GM18502 (cell line): ENCODE data around the gene EPB41L4B.

Experiments
- ATAC-seq: cut with Tn5 transposase; IDR thresholded peaks from one replicate; pipeline ENCODE4 v1.9.1; 2021; ENCODE audit warnings: mild to moderate bottlenecking; ENCODE audit not compliant: unreplicated experiment, poor library complexity

The EPB41L4B gene

DNA sequence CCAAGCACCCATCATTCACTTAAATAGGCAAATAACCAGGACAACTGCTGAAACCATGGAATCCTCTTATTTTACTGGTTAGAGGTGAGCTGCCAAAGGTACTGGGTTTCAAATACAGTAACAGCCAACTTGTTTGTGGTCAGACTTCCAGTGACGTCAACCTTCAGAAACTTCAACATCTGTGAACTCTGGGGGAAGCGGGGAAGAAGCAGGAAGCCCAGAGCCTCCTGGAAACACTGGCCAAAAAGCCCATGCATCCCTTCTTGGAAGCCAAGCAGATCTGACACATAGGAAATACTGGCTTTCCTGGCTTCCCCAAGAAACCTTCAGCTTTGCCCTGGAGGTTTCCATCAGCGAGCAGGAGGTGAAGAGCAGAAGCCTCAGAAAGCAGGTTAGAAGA is 148.9 kb downstream of the EPB41L4B start:
- ATAC-seq = no peak

DNA sequence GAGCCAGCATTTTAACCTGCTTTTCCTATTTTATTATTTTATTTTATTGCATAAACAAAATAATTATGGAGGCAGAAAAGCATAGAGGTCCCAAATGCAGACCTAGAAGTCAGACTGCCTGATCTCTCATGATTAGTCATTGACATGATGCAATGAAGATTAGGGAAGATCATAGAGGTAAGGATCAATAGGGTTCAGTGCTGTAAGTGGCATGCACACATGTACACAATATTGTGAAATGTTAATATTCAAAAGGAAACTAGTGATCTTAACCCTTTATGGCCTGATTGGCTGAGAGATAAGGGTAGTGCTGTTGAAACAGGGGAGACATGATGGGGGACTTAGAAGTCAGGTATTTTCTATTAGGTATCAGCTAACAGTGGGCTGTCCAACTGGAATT is 152.7 kb downstream of the EPB41L4B start:
- ATAC-seq = no peak

DNA sequence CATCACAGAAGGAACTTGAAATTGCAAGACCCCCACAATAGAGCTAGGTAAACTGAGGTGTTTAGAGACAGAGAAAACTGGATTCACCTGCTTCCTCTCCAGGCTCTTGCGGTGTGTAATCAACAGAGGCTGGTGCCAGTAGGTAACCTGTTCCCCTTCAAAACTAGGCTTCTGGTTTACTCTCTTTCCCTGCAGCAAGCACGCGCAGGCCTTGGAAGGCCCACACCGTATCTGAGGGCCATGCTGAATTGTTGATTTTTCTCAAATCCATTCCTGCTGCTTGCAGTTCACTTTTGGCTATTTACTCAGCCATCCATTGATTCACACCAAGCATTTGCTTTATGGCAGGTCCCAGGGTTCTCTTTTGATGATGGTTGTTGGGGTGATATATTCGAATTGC is 153.1 kb downstream of the EPB41L4B start:
- ATAC-seq = no peak

GRCh38 chr9:109166771-109167601 is 153.9 kb downstream of the EPB41L4B start, which contains the start of gene FRRS1L:
TSS of gene FRRS1L (minus strand) at chr9:109167249. CDS start at chr9:109167138, 111 bp downstream.
- ATAC-seq = no peak

- no peak for ATAC-seq
These were observed 154.6 kb downstream of the EPB41L4B start for GRCh38 chr9:109166171-109166770.

DNA sequence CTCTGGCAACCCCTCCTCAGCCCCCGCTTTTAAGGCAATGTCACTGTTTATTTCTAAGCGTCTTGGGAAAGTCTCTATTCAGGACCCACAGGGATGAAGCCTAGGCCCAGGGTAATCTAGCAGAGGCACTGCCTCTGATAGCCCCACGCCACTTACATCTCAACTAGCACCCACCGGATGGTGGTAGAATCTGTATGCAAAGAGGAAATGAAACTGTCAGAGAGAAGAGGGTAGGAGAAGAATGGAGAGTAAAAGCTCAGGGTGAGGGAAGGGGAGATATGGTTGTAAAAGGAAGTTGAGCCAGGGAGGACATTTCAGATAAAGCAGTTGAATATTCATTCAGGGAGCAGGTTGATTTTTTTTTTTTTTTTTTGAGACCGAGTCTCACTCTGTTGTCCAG is 156.8 kb downstream of the EPB41L4B start:
- ATAC-seq = peak; percentile 73

- ATAC-seq = no peak
These were observed 157.7 kb downstream of the EPB41L4B start for GRCh38 chr9:109163194-109163593.

DNA sequence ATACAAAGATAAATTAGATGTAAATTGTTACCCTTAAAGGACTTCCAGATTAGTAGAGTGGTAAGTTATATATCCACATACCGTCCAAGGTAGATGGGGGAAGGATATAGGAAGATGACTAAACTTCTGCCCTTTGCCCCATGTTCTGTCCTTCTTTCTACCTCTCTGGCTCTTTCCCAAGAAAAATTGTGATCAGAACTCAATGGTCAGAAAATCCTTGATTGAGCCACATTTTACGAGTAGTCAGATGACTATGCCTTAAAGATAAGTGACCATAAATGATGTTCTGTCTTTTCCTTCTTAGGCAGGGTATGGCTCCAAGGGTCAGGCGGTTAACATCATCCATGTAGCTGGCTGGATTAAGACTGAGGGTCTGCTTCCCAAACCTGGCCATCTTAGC is 158.2 kb downstream of the EPB41L4B start:
- no peak for ATAC-seq

GRCh38 chr9:109161471-109161870 is 159.4 kb downstream of the EPB41L4B start:
- ATAC-seq = no peak

DNA sequence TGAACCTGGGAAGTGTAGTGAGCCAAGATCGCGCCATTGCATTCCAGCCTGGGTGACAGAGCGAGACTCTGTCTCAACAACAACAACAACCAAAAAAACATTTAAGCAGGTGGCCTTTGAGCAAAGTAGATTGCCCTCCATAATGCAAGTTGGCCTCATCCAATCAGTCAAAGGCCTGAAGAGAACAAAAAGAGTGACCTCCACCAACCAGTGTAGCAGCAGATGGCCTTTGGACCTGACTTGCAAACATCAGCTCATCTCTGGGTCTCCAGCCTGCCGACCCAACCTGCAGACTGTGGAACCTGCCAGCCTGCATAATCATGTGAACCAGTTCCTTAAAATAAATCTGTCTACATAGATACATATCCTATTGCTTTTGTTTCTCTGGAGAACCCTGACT is 161.3 kb downstream of the EPB41L4B start:
- ATAC-seq = no peak

- ATAC-seq = no peak
These were observed 162.2 kb downstream of the EPB41L4B start for GRCh38 chr9:109158651-109159050.

- ATAC-seq = no peak
These were observed 164.2 kb downstream of the EPB41L4B start for GRCh38 chr9:109156708-109157107.

DNA sequence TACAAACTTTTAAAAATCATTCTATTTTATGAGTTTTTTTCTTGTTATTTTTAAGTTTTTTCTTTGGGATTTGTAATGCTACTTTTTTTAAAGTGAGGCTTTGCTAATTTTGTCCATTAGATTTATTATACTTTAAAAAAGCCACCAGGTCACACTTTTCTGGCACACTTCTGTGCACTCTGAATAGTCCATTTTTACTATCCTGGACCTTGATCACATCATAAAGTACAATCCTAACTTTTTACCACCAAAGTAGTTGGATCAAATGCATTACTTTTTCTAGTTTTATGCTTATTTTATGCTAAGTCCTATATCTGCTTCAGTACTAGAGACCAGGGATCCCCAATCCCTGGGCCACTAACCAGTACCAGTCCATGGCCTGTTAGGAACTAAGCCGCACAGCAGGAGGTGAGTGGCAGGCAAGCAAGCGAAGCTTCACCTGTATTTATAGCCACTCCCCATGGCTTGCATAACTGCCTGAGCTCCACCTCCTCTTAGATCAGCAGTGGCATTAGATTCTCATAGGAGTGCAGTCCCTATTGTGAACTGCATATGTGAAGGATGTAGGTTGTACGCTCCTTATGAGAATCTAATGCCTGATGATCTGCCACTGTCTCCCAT is 169.8 kb downstream of the EPB41L4B start:
- ATAC-seq = no peak

DNA sequence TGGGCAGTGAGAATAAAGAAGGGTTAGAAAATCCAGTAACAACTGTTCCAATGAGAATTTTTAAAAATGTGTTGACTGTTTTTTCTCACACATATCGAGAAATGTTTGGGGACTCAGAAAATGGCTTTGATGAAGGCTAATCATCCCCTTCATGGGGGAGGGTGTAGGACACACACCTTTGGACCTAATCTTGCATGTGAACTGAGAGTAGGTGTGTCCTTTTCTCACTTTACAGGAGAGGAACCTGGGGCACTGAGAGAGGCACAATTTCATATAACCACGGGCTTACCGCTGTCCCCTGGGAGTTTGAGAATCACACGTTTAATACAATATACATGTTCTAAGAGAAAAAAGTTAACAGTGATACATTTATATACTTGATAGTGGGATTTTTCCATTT is 171.1 kb downstream of the EPB41L4B start:
- no peak for ATAC-seq

DNA sequence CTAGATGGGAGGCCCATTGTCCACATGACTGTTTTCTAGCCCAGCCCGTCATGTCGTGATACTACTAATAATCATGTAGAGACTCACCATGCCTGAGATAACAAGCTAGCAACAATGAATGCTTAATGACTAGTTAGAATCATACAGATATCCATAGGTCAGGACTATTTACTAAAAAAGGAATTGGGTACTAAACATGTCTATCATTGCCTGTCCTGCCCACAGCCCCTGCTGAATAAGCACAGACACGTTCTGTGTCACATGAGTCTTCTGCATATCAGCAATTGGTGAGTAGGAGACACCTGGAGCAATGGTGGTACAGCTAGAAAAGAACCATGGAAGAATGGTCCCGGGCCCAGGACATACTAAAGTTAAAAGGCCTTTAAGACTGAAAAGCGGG is 171.8 kb downstream of the EPB41L4B start:
- ATAC-seq = no peak

DNA sequence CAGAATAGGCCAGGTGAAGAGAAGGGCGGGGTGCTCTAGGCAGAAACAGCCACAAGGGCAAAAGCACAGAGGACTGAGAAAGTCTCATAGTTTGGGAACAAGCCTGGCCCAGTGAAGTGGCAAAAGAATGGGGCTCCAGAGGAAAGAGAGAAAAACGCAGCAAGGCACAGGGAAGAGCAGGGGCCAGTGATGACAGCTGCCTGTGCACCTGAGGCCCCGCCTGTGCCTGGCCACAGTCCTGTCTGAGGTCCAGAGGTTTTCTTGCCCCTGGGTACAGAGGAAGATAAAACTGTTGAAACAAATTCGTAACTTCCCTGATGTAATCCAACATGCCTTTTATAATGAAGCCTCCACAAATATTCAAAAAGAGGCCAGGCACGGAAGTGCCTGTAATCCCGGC is 175.8 kb downstream of the EPB41L4B start:
- no peak for ATAC-seq

GRCh38 chr9:109143881-109144562 is 176.8 kb downstream of the EPB41L4B start:
- ATAC-seq = peak; percentile 99

GRCh38 chr9:109141375-109141774 is 179.5 kb downstream of the EPB41L4B start:
- ATAC-seq = no peak

DNA sequence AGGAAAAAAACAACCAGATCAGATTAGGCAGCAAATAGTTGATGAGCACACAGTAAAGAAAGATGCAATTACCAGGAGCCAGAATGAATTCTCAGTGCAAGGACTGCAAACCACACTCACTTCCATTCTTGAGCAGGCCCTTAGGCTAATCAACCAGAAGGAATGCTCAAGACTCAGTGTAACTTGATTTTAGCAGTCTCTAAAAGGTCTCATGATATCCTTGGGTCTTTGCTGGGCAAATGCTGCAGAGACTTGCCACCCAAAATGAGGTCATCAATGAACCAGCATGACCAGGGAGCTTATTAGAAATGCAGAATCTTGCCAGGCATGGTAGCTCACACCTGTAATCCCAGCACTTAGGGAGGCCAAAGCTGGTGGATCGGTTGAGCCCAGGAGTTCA is 181.0 kb downstream of the EPB41L4B start:
- no peak for ATAC-seq

GRCh38 chr9:109138421-109138820 is 182.4 kb downstream of the EPB41L4B start:
- ATAC-seq = no peak

DNA sequence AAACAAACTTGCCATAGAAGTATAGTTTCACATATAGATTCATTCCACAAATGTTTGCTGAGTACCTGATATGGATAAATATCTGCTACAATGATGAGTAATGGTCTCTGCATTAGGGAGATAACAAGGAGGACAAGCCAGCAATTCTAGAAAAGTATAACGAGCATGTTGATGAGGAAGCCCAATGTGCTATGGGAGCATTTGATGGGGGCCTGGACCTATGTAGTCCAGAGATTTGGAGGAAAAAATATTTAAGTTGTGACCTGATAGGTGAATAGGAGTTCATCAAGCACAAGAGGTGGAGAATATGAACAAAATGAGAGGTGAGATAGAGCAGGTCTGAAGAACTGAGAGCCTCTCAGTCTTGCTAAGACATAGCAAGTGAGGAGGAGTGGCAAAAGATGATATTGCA is 186.7 kb downstream of the EPB41L4B start:
- ATAC-seq = no peak
